WTC11 (cell line): ENCODE measurements around the gene GTF2I. TPM values are rescaled to one million over a fixed set of nuclear protein-coding genes. Genes with fewer than 3 reads are reported as not detected.
"Not testable (repeated sequence)": the region's sequence is repeated elsewhere in the genome, so short reads cannot be mapped to it uniquely, and the experiment has no call there.

Experiments used
- ATAC-seq: fragments of 200-7000 bp; cut with Tn5 transposase; 2 replicates; pipeline ENCODE4 v1.10.0; 2021; ENCODE audit warnings: mild to moderate bottlenecking, moderate library complexity
- CTCF ChIA-PET: fragments of 300-600 bp; sonication (Branson Sonifier 250); formaldehyde crosslinking; loops from one replicate; lab custom pipeline; 2021; ENCODE audit warnings: antibody characterized with exemption; lab: Charles Lee
- POLR2A ChIA-PET: fragments of 350-600 bp; sonication (Branson Sonifier 250); formaldehyde crosslinking; loops from one replicate; lab custom pipeline; 2021; ENCODE audit warnings: antibody characterized with exemption; lab: Charles Lee
- DNase-seq: peaks from one replicate; pipeline ENCODE4 v3.0.0; 2021; ENCODE audit warnings: low spot score
- H3K27ac Mint-ChIP-seq: 2 replicates; pipeline ENCODE4 v1.8.0; 2021; ENCODE audit warnings: mixed read lengths
- H3K27me3 Mint-ChIP-seq: 2 replicates; pipeline ENCODE4 v1.8.0; 2021; ENCODE audit warnings: low read depth, mild to moderate bottlenecking, moderate library complexity, mixed read lengths
- H3K36me3 Mint-ChIP-seq: 2 replicates; pipeline ENCODE4 v1.8.0; 2021; ENCODE audit warnings: mixed read lengths
- H3K4me1 Mint-ChIP-seq: 2 replicates; pipeline ENCODE4 v1.8.0; 2022; ENCODE audit warnings: mixed read lengths
- H3K4me3 Mint-ChIP-seq: 2 replicates; pipeline ENCODE4 v1.8.0; 2021; ENCODE audit warnings: mild to moderate bottlenecking, moderate library complexity, mixed read lengths
- H3K9me3 Mint-ChIP-seq: 2 replicates; pipeline ENCODE4 v1.8.0; 2021; ENCODE audit warnings: mixed read lengths
- ELF4 ChIP-seq: sonication (generic); formaldehyde crosslinking; IDR thresholded peaks from 2 replicates; pipeline ENCODE4 v1.8.1; 2022; ENCODE audit warnings: low read depth, mild to moderate bottlenecking, moderate library complexity, missing genetic modification reagents
- GABPB1 ChIP-seq: sonication (generic); formaldehyde crosslinking; IDR thresholded peaks from 2 replicates; pipeline ENCODE4 v1.8.1; 2023; ENCODE audit warnings: mild to moderate bottlenecking, missing genetic modification reagents
- IRF1 ChIP-seq: sonication (generic); formaldehyde crosslinking; IDR thresholded peaks from 2 replicates; pipeline ENCODE4 v1.8.0; 2023; ENCODE audit warnings: missing genetic modification reagents
- JUN ChIP-seq: sonication (generic); formaldehyde crosslinking; IDR thresholded peaks from 2 replicates; pipeline ENCODE4 v1.8.0; 2023; ENCODE audit warnings: mild to moderate bottlenecking, missing genetic modification reagents
- PRRX2 ChIP-seq: fragments of 250-450 bp; sonication (Bioruptor Pico); IDR thresholded peaks from 2 replicates; pipeline ENCODE4 v1.8.0; 2021; ENCODE audit warnings: mild to moderate bottlenecking
- SMAD4 ChIP-seq: sonication (generic); formaldehyde crosslinking; IDR thresholded peaks from 2 replicates; pipeline ENCODE4 v1.8.0; 2022; ENCODE audit warnings: mild to moderate bottlenecking, missing genetic modification reagents
- TEAD4 ChIP-seq: sonication (generic); formaldehyde crosslinking; IDR thresholded peaks from 2 replicates; pipeline ENCODE4 v1.8.0; 2022; ENCODE audit warnings: mild to moderate bottlenecking, missing genetic modification reagents
- USF1 ChIP-seq: sonication (generic); formaldehyde crosslinking; IDR thresholded peaks from 2 replicates; pipeline ENCODE4 v1.8.0; 2022; ENCODE audit warnings: mild to moderate bottlenecking, missing genetic modification reagents
- ZBTB21 ChIP-seq: sonication (generic); formaldehyde crosslinking; IDR thresholded peaks from 2 replicates; pipeline ENCODE4 v1.8.1; 2023; ENCODE audit warnings: mild to moderate bottlenecking, missing genetic modification reagents, borderline replicate concordance
- ZMAT4 ChIP-seq: fragments of 250-450 bp; sonication (Bioruptor Pico); IDR thresholded peaks from 2 replicates; pipeline ENCODE4 v1.9.0; 2021; ENCODE audit warnings: mild to moderate bottlenecking
- ZNF121 ChIP-seq: sonication (generic); formaldehyde crosslinking; IDR thresholded peaks from 2 replicates; pipeline ENCODE4 v1.8.0; 2023; ENCODE audit warnings: missing genetic modification reagents
- ZNF263 ChIP-seq: sonication (generic); formaldehyde crosslinking; IDR thresholded peaks from 2 replicates; pipeline ENCODE4 v1.8.1; 2022; ENCODE audit warnings: low read depth, mild to moderate bottlenecking, moderate library complexity, missing genetic modification reagents
- ZNF396 ChIP-seq: fragments of 250-450 bp; sonication (Bioruptor Pico); IDR thresholded peaks from 2 replicates; pipeline ENCODE4 v1.8.0; 2021; ENCODE audit warnings: mild to moderate bottlenecking, moderate library complexity, borderline replicate concordance
- ZNF423 ChIP-seq: fragments of 250-450 bp; sonication (Bioruptor Pico); IDR thresholded peaks from 2 replicates; pipeline ENCODE4 v2.1.2; 2022; ENCODE audit warnings: mild to moderate bottlenecking, moderate library complexity
- ZNF425 ChIP-seq: fragments of 250-450 bp; sonication (Bioruptor Pico); conservative IDR thresholded peaks from 2 replicates; pipeline ENCODE4 v1.9.0; 2021; ENCODE audit warnings: mild to moderate bottlenecking
- total RNA-seq: library from RNA; stranded (reverse); gene quantifications from 3 replicates; pipeline ENCODE4 v1.2.3, GENCODE V29; 2021
- TF ChIP-seq, protein P1 (sequence below): fragments of 250-450 bp; sonication (Bioruptor Pico); IDR thresholded peaks from 2 replicates; pipeline ENCODE4 v2.1.2; 2022; ENCODE audit warnings: mild to moderate bottlenecking, moderate library complexity
- TF ChIP-seq, protein P2 (sequence below): sonication (generic); formaldehyde crosslinking; conservative IDR thresholded peaks from 2 replicates; pipeline ENCODE4 v1.8.1; 2022; ENCODE audit warnings: mild to moderate bottlenecking, missing genetic modification reagents
- TF ChIP-seq, protein P3 (sequence below): sonication (generic); formaldehyde crosslinking; IDR thresholded peaks from 2 replicates; pipeline ENCODE4 v1.8.1; 2023; ENCODE audit warnings: mild to moderate bottlenecking, missing genetic modification reagents
- TF ChIP-seq, protein P4 (sequence below): sonication (generic); formaldehyde crosslinking; conservative IDR thresholded peaks from 2 replicates; pipeline ENCODE4 v1.8.1; 2023; ENCODE audit warnings: mild to moderate bottlenecking, low read depth, missing genetic modification reagents, moderate library complexity

GTF2I gene
- total RNA-seq, 1 experiment from 2014 or later = 308 TPM

DNA sequence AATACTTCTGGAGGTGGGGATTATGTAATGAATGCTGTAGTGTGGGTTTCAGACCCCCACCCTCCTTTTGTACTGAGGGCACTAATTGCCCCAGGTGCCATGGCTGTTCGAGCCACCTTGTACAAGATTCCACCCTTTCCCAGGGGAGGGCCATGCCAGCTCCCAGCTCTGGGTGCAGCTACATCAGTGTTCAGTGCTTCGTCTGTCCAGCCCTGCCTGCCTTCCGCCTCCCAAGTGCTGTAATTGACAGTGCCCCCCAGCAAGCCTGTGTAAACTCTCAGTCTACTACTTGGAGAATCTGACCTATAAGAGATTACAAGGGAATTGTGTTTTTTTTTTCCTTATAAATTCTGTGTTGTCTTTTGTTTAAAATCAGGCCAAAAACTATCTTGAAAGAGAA is 33.0 kb downstream of the GTF2I start:
- no peak for TF ChIP-seq GABPB1
- TF ChIP-seq, protein P1, sequence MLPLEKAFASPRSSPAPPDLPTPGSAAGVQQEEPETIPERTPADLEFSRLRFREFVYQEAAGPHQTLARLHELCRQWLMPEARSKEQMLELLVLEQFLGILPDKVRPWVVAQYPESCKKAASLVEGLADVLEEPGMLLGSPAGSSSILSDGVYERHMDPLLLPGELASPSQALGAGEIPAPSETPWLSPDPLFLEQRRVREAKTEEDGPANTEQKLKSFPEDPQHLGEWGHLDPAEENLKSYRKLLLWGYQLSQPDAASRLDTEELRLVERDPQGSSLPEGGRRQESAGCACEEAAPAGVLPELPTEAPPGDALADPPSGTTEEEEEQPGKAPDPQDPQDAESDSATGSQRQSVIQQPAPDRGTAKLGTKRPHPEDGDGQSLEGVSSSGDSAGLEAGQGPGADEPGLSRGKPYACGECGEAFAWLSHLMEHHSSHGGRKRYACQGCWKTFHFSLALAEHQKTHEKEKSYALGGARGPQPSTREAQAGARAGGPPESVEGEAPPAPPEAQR (CRISPR knock-in tag) = no peak
- TF ChIP-seq IRF1 (CRISPR knock-in tag) = no peak
- TF ChIP-seq ZNF263 (CRISPR knock-in tag) = no peak
- TF ChIP-seq ZNF423 (CRISPR knock-in tag) = no peak
- TF ChIP-seq ZNF425 (CRISPR knock-in tag) = no peak
- TF ChIP-seq PRRX2 (CRISPR knock-in tag) = no peak
- no peak for TF ChIP-seq ELF4
- TF ChIP-seq USF1 (CRISPR knock-in tag) = no peak
- no peak for TF ChIP-seq JUN
- TF ChIP-seq, protein P2, sequence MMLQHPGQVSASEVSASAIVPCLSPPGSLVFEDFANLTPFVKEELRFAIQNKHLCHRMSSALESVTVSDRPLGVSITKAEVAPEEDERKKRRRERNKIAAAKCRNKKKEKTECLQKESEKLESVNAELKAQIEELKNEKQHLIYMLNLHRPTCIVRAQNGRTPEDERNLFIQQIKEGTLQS (CRISPR knock-in tag) = no peak
- TF ChIP-seq, all 79 proteins: peak for 0
- ChIA-PET POLR2A (no interaction called here), CTCF (no interaction called here)
- peaks cover 4% of the 10 kb centered on the region for H3K9me3 Mint-ChIP-seq
- H3K27ac Mint-ChIP-seq = peak overlapping the region; percentile 78; the same call in 1 of the 2 replicates
- no peak overlapping the region for H3K4me3 Mint-ChIP-seq
- H3K27me3 Mint-ChIP-seq = no peaks in the 10 kb centered on the region
- peaks cover 8% of the 10 kb centered on the region for H3K4me1 Mint-ChIP-seq
- DNase-seq (no peak), ATAC-seq (no peak)
- peaks cover 67% of the 10 kb centered on the region for H3K36me3 Mint-ChIP-seq

DNA sequence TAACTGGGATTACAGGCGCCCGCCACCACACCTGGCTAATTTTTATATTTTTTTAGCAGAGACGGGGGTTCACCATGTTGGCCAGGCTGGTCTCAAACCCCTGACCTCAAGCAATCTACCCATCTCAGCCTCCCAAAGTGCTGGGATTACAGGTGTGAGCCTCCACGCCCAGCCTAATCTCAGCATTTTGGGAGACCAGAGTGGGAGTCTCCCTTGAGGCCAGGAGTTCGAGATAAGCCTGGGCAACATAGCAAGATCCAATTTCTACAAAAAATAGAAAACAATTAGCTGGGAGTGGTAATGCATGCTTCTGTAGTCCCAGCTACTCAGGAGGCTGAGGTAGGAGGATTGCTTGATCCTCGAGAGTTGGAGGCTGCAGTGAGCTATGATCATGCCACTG is 46.9 kb downstream of the GTF2I start:
- DNase-seq, POLR2A ChIA-PET, ATAC-seq, H3K27ac Mint-ChIP-seq, H3K4me3 Mint-ChIP-seq, H3K9me3 Mint-ChIP-seq, H3K4me1 Mint-ChIP-seq, H3K27me3 Mint-ChIP-seq, CTCF ChIA-PET: not testable (repeated sequence)
- peaks cover 81% of the 10 kb centered on the region for H3K36me3 Mint-ChIP-seq
- TF ChIP-seq ZNF121 (CRISPR knock-in tag) = 0 out of 2 replicates have a peak, but pooled peaks have one; percentile 49

DNA sequence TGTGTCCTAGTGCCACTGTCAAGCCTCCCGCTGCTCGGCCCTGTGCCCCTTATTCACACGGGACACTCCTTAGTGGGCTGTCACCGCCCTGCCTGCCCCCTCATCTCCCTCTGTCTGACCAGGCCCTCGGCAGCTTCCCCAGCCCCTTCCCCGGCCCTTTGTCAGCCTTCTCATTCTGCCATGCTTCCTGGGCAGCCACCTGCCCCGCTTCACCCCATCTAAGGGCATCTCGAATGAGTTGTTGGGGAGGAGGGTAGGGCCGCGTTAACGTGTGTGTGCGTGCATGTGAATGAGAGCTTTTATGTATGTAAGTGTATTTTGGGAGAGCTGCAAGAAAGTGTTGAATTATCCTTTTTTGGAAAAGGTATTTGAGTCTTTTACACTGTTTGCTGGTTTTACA is 49.7 kb downstream of the GTF2I start:
- peak overlapping the region; percentile 32; the same call in 1 of the 2 replicates for H3K27ac Mint-ChIP-seq
- TF ChIP-seq ZNF396 (CRISPR knock-in tag) = no peak
- TF ChIP-seq, protein P3, sequence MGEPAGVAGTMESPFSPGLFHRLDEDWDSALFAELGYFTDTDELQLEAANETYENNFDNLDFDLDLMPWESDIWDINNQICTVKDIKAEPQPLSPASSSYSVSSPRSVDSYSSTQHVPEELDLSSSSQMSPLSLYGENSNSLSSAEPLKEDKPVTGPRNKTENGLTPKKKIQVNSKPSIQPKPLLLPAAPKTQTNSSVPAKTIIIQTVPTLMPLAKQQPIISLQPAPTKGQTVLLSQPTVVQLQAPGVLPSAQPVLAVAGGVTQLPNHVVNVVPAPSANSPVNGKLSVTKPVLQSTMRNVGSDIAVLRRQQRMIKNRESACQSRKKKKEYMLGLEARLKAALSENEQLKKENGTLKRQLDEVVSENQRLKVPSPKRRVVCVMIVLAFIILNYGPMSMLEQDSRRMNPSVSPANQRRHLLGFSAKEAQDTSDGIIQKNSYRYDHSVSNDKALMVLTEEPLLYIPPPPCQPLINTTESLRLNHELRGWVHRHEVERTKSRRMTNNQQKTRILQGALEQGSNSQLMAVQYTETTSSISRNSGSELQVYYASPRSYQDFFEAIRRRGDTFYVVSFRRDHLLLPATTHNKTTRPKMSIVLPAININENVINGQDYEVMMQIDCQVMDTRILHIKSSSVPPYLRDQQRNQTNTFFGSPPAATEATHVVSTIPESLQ (CRISPR knock-in tag) = no peak
- TF ChIP-seq JUN = no peak
- no peak for TF ChIP-seq ZMAT4 (CRISPR knock-in tag)
- no peak for TF ChIP-seq ZBTB21 (CRISPR knock-in tag)
- no peak for TF ChIP-seq ZNF263 (CRISPR knock-in tag)
- TF ChIP-seq TEAD4 (CRISPR knock-in tag) = no peak
- no peak for TF ChIP-seq ZNF425 (CRISPR knock-in tag)
- TF ChIP-seq SMAD4 (CRISPR knock-in tag) = no peak
- TF ChIP-seq, protein P4, sequence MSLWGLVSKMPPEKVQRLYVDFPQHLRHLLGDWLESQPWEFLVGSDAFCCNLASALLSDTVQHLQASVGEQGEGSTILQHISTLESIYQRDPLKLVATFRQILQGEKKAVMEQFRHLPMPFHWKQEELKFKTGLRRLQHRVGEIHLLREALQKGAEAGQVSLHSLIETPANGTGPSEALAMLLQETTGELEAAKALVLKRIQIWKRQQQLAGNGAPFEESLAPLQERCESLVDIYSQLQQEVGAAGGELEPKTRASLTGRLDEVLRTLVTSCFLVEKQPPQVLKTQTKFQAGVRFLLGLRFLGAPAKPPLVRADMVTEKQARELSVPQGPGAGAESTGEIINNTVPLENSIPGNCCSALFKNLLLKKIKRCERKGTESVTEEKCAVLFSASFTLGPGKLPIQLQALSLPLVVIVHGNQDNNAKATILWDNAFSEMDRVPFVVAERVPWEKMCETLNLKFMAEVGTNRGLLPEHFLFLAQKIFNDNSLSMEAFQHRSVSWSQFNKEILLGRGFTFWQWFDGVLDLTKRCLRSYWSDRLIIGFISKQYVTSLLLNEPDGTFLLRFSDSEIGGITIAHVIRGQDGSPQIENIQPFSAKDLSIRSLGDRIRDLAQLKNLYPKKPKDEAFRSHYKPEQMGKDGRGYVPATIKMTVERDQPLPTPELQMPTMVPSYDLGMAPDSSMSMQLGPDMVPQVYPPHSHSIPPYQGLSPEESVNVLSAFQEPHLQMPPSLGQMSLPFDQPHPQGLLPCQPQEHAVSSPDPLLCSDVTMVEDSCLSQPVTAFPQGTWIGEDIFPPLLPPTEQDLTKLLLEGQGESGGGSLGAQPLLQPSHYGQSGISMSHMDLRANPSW = no peak

More for the DNA sequence above, 49.7 kb downstream of the GTF2I start:
- CTCF ChIA-PET = no interaction called here
- Mint-ChIP-seq H3K9me3 (peaks cover 3% of the 10 kb centered on the region), H3K4me1 (no peaks in the 10 kb centered on the region), H3K36me3 (peaks cover 89% of the 10 kb centered on the region), H3K27me3 (no peaks in the 10 kb centered on the region), H3K4me3 (no peak overlapping the region)
- no peak for ATAC-seq
- POLR2A ChIA-PET = no interaction called here
- DNase-seq = no peak
